Smooth muscle cell (in vitro differentiated cells): ENCODE results near the gene ZNF778. TPM values are rescaled to one million over a fixed set of nuclear protein-coding genes. Genes with fewer than 3 reads are reported as not detected.
"Not testable (repeated sequence)": the region's sequence is repeated elsewhere in the genome, so short reads cannot be mapped to it uniquely, and the experiment has no call there.

ENCODE experiments used
- DNase-seq: peaks from one replicate; lab custom pipeline; 2025; ENCODE audit not compliant: unreplicated experiment; lab: John Stamatoyannopoulos, UW
- H2AFZ ChIP-seq: fragments of 200-600 bp; sonication (generic); 2 replicates; pipeline ENCODE4 v1.6.0; 2016; ENCODE audit warnings: antibody characterized with exemption, low read depth, mild to moderate bottlenecking
- H3F3A ChIP-seq: fragments of 200-600 bp; sonication (generic); 2 replicates; pipeline ENCODE4 v1.6.0; 2017; ENCODE audit warnings: antibody characterized with exemption, low read depth
- H3K27ac ChIP-seq: fragments of 200-600 bp; sonication (generic); 2 replicates; pipeline ENCODE4 v1.5.1; 2016; ENCODE audit warnings: low read depth, mild to moderate bottlenecking
- H3K27me3 ChIP-seq: fragments of 200-600 bp; sonication (generic); 2 replicates; pipeline ENCODE4 v1.6.1; 2016; ENCODE audit warnings: low read depth, mild to moderate bottlenecking
- H3K36me3 ChIP-seq: fragments of 200-600 bp; sonication (generic); 2 replicates; pipeline ENCODE4 v1.5.1; 2016; ENCODE audit warnings: low read depth
- H3K4me1 ChIP-seq: fragments of 200-600 bp; sonication (generic); 2 replicates; pipeline ENCODE4 v1.5.1; 2016; ENCODE audit warnings: low read depth
- H3K4me2 ChIP-seq: fragments of 200-600 bp; sonication (generic); 2 replicates; pipeline ENCODE4 v1.6.0; 2016; ENCODE audit warnings: mild to moderate bottlenecking
- H3K4me3 ChIP-seq: fragments of 200-600 bp; sonication (generic); 2 replicates; pipeline ENCODE4 v1.5.1; 2016; ENCODE audit warnings: mild to moderate bottlenecking
- H3K79me2 ChIP-seq: fragments of 200-600 bp; sonication (generic); 2 replicates; pipeline ENCODE4 v1.6.0; 2016; ENCODE audit warnings: low read depth, mild to moderate bottlenecking
- H3K9ac ChIP-seq: fragments of 200-600 bp; sonication (generic); 2 replicates; pipeline ENCODE4 v1.6.0; 2016; ENCODE audit warnings: low read depth
- H3K9me3 ChIP-seq: fragments of 200-600 bp; sonication (generic); replicated peaks from 2 replicates; pipeline ENCODE4 v1.5.1; 2016; ENCODE audit warnings: low read depth
- H4K20me1 ChIP-seq: fragments of 200-600 bp; sonication (generic); 2 replicates; pipeline ENCODE4 v1.6.0; 2016; ENCODE audit warnings: low read depth
- WGBS: methylation state at CpG from one replicate; pipeline ENCODE4 v1.1.7; 2016; ENCODE audit warnings: low lambda C conversion rate; 5-methylcytosine and 5-hydroxymethylcytosine counted together
- polyA plus RNA-seq: library from polyadenylated mRNA; unstranded; fragments of >200 nt; fragmentation: Nextera tagmentation; extraction: Ambion mirVana; gene quantifications from 2 replicates; pipeline ENCODE4 v1.2.1, GENCODE V29; 2016
- total RNA-seq: library from RNA; depleted of rRNA; stranded (reverse); fragments of >200 nt; gene quantifications from 2 replicates; pipeline ENCODE4 v1.2.3, GENCODE V29; 2014
- TF ChIP-seq, protein P1 (sequence below): fragments of 200-600 bp; sonication (generic); IDR thresholded peaks from 2 replicates; pipeline ENCODE4 v1.5.1; 2017; ENCODE audit warnings: borderline replicate concordance, mild to moderate bottlenecking, antibody characterized with exemption; ENCODE audit not compliant: insufficient read depth, poor library complexity, severe bottlenecking

ZNF778 gene
- total and polyA plus RNA-seq, 2 experiments from 2014 or later, result 3.0 to 6.2 TPM

DNA sequence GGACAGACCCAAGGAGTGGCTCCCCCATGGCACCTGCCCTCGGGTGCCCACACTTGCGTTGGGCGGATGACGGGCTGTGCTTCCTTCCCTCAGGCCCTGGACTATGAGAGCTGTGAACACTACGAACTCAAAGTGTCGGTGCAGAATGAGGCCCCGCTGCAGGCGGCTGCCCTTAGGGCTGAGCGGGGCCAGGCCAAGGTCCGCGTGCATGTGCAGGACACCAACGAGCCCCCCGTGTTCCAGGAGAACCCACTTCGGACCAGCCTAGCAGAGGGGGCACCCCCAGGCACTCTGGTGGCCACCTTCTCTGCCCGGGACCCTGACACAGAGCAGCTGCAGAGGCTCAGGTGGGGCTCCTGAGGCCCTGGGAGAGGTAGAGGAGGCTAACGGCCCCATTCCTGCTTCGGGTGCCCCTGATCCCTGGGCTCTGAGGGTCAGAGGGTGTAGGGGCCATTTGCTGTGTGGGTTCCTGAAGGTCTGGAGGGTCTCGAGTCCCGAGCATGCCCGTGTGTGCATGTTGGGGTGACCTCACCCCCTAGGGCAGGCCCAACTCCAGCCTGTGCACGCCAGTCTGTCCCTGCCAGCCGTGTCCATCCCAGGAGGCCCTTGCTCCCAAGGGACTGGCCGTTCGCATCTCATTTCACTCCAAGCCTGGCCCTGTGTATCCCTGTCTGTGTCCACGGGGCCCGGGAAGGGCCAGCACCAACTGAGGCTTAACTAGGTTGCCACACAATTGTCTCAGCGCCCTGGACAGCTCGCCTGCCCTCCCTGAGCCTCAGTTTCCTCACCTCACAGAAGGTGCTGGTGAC lies 27.1 kb upstream of the ZNF778 start:
- Histone ChIP-seq H3K27ac (no peak overlapping the region), H2AFZ (no peak overlapping the region), H3K36me3 (no peaks in the 10 kb centered on the region), H3K9ac (no peak overlapping the region), H3K9me3 (no peaks in the 10 kb centered on the region), H4K20me1 (no peaks in the 10 kb centered on the region), H3K4me2 (no peak overlapping the region), H3K79me2 (no peaks in the 10 kb centered on the region), H3K27me3 (no peaks in the 10 kb centered on the region), H3K4me1 (no peaks in the 10 kb centered on the region), H3F3A (peaks cover 12% of the 10 kb centered on the region), H3K4me3 (no peak overlapping the region)
- TF ChIP-seq, protein P1, sequence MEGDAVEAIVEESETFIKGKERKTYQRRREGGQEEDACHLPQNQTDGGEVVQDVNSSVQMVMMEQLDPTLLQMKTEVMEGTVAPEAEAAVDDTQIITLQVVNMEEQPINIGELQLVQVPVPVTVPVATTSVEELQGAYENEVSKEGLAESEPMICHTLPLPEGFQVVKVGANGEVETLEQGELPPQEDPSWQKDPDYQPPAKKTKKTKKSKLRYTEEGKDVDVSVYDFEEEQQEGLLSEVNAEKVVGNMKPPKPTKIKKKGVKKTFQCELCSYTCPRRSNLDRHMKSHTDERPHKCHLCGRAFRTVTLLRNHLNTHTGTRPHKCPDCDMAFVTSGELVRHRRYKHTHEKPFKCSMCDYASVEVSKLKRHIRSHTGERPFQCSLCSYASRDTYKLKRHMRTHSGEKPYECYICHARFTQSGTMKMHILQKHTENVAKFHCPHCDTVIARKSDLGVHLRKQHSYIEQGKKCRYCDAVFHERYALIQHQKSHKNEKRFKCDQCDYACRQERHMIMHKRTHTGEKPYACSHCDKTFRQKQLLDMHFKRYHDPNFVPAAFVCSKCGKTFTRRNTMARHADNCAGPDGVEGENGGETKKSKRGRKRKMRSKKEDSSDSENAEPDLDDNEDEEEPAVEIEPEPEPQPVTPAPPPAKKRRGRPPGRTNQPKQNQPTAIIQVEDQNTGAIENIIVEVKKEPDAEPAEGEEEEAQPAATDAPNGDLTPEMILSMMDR, result no peak
- no peak for DNase-seq
- WGBS, result 84% methylated on average over 28 of the region's 28 CpGs

DNA sequence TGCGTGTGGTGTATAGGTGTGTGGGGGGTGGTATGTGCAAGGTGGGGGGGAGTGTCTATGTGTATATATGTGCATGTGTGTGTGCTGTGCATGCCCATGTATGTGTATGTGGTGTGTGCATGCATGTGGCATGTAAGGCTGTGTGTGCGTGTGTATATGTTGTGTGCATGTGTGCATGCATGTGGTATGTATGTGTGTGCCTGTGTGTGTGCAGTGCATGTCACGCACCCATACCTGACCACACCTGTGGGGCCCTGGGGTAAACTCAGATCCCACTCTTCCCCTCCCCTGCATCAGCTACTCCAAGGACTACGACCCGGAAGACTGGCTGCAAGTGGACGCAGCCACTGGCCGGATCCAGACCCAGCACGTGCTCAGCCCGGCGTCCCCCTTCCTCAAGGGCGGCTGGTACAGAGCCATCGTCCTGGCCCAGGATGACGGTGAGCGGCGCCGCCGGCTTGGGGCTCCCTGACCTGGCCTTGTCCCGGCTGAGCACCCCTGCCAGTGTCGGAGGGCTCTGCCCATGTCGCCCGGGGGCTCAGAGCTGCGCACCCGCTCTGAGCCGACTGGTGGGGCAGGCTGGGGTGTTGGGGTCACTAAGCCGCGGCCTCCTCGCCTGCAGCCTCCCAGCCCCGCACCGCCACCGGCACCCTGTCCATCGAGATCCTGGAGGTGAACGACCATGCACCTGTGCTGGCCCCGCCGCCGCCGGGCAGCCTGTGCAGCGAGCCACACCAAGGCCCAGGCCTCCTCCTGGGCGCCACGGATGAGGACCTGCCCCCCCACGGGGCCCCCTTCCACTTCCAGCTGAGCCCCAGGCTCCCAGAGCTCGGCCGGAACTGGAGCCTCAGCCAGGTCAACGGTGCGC lies 26.2 kb upstream of the ZNF778 start:
- no peak for DNase-seq
- Histone ChIP-seq H3F3A (peaks cover 12% of the 10 kb centered on the region), H2AFZ (no peak overlapping the region), H3K9ac (no peak overlapping the region), H3K27me3 (no peaks in the 10 kb centered on the region), H3K4me1 (no peaks in the 10 kb centered on the region), H3K36me3 (no peaks in the 10 kb centered on the region), H4K20me1 (no peaks in the 10 kb centered on the region), H3K4me3 (peak overlapping the region; percentile 50), H3K4me2 (peak overlapping the region; percentile 95), H3K9me3 (no peaks in the 10 kb centered on the region), H3K79me2 (no peaks in the 10 kb centered on the region), H3K27ac (no peak overlapping the region)
- WGBS, result 88% methylated on average over 32 of the region's 44 CpGs
- TF ChIP-seq, protein P1, result no peak

DNA sequence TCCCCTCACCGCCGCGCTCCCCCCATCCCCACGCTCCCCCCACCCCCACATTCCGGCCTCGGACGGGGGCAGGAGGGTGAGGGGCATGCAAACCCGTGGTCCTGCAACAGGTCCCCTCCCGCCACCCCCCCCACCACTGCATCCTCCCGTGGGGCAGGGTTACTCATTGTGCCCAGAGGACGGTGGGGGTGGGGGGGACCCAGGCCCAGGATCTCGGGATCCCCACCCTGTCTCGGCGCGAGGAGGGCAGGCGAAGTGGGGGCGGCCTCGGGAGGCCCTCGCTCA lies 25.7 kb upstream of the ZNF778 start:
- 5% methylated on average over 7 of the region's 19 CpGs for WGBS
- no peaks in the 10 kb centered on the region for H3K79me2 ChIP-seq
- TF ChIP-seq, protein P1, result no peak
- H3K9me3 ChIP-seq, result no peaks in the 10 kb centered on the region
- H3K4me2 ChIP-seq, result peak overlapping the region; percentile 95
- no peaks in the 10 kb centered on the region for H3K4me1 ChIP-seq
- DNase-seq, result no peak
- H4K20me1 ChIP-seq, result no peaks in the 10 kb centered on the region
- H3K9ac ChIP-seq, result no peak overlapping the region
- no peak overlapping the region for H3K27ac ChIP-seq
- no peak overlapping the region for H2AFZ ChIP-seq
- H3K36me3 ChIP-seq, result no peaks in the 10 kb centered on the region
- peak overlapping the region; percentile 50 for H3K4me3 ChIP-seq
- no peaks in the 10 kb centered on the region for H3K27me3 ChIP-seq
- peaks cover 6% of the 10 kb centered on the region for H3F3A ChIP-seq

DNA sequence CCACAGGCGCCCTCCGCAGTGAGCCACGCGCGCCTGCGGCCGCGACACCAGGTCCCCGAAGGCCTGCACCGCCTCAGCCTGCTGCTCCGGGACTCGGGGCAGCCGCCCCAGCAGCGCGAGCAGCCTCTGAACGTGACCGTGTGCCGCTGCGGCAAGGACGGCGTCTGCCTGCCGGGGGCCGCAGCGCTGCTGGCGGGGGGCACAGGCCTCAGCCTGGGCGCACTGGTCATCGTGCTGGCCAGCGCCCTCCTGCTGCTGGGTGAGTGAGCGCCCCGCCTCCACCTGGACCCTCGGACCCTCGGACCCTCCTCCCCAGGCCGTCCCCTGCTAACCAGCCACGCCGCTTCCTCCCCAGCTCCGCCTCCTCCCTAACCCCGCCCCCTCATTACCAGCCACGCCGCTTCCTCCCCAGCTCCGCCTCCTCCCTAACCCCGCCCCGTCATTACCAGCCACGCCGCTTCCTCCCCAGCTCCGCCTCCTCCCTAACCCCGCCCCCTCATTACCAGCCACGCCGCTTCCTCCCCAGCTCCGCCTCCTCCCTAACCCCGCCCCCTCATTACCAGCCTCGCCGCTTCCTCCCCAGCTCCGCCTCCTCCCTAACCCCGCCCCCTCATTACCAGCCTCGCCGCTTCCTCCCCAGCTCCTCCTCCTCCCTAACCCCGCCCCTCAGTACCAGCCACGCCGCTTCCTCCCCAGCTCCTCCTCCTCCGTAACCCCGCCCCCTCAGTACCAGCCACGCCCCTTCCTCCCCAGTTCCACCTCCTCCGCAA lies 25.1 kb upstream of the ZNF778 start:
- H3K27me3 ChIP-seq, H3K36me3 ChIP-seq, H3K9ac ChIP-seq, H4K20me1 ChIP-seq, H2AFZ ChIP-seq, H3K4me1 ChIP-seq, H3F3A ChIP-seq, H3K79me2 ChIP-seq, H3K27ac ChIP-seq, H3K9me3 ChIP-seq: not testable (repeated sequence)
- Histone ChIP-seq H3K4me2 (peak overlapping the region; percentile 95), H3K4me3 (peak overlapping the region; percentile 50)
- 0% methylated on average over 9 of the region's 63 CpGs for WGBS
- peak; percentile 39 for DNase-seq
